IPS DF 19.7 (cell line): ENCODE measurements around the gene DHRS1.

Experiments
- DNase-seq: peaks from one replicate; pipeline ENCODE4 v3.0.0-alpha.2; 2013; ENCODE audit warnings: low read depth, low spot score

Gene DHRS1

DNA sequence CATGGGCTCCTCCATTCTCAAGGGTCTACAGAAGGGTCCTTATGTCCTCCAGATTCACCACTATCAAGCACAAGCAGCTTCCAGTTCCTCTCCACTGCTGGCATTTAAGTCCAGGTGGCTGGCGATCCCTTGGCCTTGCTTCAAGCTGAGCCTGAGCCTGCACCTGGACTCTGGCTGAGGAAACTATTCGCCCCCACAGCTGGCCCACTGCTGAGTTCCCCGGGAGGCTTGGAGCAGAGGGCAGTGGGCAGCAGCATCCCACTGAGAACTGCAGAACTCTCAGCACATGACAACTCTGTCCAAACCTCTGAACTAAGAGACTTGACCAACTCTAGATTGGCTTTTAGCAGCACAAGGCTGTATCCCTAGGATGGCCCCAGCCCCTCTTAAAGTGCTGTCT lies 16.8 kb downstream of the DHRS1 start:
- no peak for DNase-seq

- no peak for DNase-seq
Measured at GRCh38 chr14:24281636-24282035, 17.9 kb downstream of the DHRS1 start.

GRCh38 chr14:24280797-24281460 lies 18.7 kb downstream of the DHRS1 start:
- DNase-seq = no peak

- DNase-seq = no peak
Measured at GRCh38 chr14:24279301-24280186, 20.0 kb downstream of the DHRS1 start.

DNA sequence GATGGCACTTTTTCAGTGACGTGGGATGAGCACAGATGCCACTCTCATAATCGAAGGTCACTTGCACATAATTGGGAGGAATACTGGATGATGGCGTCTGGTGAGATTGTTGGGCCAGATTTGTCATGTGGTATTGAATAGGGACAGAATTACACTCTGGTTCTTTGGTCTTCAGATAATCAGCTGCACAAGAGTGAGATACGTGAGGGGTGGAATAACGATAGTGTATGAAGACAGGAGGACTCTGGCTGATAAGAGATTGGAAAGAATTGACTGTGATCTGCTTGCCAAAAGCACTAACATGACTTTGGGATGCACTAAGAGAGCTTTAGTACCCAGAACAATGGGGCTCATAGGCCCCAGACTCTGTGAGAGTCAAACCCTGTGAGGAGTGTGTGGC lies 21.2 kb downstream of the DHRS1 start:
- DNase-seq = no peak

- no peak for DNase-seq
Measured at GRCh38 chr14:24277606-24278321, 21.8 kb downstream of the DHRS1 start.

- DNase-seq = no peak
Measured at GRCh38 chr14:24277071-24277470, 22.5 kb downstream of the DHRS1 start.

DNA sequence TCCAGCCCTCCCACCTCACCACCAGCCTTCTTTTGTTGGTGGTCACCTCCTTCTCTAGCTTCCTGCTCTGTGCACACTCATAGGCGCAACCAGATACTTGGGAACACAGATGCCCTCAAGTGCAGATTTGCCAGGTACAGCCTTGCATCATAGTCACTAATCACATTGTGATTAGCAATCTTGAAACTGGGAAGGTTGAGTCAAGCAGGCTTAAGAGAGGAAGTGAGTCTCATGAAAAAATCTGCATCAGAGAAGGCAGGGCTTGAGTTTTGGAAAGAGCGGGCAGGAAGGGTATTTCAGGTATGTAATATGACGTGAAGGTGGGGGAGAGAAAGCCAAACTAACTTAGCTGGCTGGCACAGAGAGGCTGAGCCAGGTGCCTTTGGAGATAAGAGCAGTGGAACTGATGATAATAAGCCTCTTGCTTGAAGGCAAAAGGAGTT lies 25.5 kb downstream of the DHRS1 start:
- DNase-seq = no peak

GRCh38 chr14:24273422-24273998 lies 26.1 kb downstream of the DHRS1 start:
- DNase-seq = no peak

- DNase-seq = no peak
Measured at GRCh38 chr14:24272467-24272866, 27.1 kb downstream of the DHRS1 start.

DNA sequence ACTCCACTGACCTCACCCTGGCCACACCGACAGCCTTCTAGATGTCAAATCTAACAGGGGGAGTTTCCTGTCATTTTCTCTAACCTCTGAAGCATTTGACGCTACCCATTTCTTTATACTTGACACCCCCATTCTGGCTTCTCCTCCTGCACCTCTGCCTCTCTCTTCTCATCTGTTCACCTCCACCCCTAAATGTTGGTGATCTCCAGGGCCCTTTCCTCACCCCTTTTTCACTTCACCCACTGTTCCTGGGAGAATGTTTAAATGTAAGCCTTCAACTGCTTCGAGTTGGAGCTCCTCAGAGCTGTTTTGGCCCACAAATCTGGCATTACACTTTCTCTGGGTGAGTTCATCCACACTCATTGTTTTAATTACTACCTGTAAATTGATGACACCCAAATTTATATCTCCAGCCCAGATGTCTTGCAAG lies 27.7 kb downstream of the DHRS1 start:
- no peak for DNase-seq

- peak; percentile 71 for DNase-seq
Measured at GRCh38 chr14:24271134-24271833, 28.3 kb downstream of the DHRS1 start, which contains the start of gene RABGGTA. Gene RABGGTA, minus strand, starts transcription at chr14:24271597. Its CDS starts 482 bp downstream, at chr14:24271115.

DNA sequence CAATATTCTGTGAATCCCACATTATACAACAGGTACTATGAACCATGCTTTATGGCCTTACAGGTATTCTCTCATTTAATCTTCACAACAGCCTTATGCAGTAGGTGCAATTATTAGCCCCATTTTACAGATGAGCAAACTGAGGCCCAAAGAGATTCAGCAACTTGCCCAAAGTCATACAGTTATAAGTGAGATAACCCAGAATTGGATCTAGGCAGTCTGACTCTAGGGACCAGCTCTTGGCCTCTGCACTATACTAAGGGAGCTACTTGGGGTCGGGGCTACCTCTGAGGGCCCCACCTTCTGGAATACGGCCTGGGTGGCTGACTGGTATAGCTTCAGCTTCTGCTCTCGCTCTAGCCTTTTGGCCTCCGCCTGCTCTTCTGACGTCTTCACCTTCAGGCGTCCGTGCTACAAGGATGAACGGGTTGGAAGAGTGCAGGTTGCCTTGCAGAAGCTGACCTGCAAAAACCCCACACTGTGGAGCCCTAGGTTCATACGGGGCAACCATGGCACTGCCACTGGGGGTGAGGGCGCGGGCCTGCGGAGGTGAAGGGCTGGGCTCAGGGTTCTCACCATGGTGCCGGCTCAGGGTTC lies 28.9 kb downstream of the DHRS1 start:
- no peak for DNase-seq

- no peak for DNase-seq
Measured at GRCh38 chr14:24269910-24270536, 29.6 kb downstream of the DHRS1 start.

DNA sequence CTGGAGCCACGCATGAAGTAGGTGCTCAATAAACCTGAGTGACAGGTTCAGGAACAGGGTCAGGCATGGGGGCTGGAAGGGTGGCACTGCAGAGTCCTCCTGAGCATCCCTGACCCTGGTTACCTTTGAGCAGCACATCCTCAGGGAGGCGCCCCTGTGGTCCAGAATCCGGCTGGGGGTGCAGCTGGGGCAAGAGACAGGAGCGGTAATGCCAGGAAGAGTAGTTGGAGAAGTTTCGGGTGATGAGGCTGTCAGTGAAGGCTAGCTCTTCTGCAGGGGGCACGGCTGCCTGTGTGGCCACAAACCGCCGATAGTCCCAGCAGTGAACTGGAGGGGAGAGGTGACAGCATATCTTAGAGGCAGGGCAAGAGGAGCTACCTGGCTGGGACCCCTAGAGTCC lies 30.2 kb downstream of the DHRS1 start:
- no peak for DNase-seq

DNA sequence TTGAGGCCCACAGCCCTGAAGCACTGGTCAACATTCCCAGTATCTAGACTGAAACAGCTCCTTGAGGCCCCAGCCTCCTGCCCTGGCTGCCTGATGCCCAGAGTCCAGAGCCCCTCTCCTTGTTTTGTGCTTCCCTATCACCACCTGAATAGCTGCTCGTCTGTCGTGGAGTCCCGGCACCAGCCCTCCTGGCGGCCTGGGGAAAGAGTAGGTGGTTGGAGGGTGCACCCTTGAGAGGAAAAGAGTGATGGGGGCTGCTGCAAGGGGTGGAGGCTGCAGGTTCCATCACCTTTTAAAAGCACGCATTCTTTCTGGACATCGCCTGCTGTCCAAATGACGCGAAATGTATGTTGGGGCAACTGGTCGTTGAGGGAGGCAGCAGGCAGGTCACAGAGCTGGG lies 31.4 kb downstream of the DHRS1 start:
- no peak for DNase-seq

GRCh38 chr14:24267516-24267915 lies 32.1 kb downstream of the DHRS1 start:
- no peak for DNase-seq

DNA sequence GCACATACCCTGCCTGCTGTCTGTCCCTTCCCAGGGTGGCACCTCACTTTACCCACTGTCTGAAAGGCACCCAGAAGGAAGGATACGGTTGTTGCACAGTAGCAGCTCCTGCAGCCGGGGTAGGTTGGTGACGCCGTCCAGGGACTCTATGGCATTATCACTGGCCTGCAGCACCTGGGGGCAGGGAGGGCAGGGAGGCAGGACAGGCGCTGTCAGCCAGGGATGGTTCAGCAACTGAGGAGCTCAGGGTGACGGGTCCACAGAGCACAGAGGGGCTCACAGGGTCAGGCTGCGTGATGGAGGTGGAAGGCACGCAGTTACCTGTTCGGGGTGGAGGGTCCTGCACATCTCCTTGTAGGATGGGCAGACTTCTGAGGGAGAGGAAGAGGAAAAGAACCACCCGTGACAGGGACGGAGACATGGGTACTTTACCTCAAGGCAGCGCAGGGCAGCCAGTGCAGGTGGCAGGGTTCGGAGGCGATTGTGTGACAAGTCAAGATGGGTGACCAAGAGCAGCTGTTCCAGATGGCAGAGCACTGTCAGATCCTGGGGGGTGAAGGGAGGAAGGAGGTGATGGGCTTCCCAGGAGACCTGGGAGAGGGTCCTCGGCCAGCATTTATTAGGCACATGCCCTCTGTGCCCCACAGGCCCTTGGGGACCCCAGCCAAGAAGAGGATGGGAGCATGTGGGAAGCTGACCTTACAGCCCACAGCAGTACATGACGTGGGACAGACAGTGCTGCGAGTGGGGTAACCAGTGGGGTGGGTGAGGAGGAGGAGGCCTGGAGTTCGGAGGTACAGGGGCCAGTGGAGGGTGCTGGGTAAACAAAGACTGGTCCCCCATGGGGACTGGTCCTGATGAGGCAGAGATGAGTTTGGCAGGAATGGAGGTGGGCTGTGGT lies 33.0 kb downstream of the DHRS1 start:
- no peak for DNase-seq

DNA sequence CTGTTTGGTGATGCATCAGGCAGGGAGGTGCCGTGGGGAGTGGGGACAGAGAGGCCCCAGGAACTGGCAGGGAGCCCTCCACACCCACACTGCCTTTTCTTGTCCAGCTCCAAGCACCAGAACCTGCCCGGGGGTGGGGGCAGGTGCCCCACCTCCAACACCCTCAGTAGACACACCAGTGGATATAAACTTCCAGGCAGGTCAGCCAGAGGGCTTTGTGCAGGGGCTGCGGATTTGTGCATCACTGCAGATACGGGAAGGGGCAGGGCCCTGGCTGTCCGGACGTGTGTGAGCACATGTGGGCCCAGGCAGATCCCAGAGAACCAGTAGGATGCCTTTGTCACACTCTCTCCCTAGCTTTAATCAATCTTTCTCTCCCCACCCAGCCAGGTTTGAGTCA lies 35.3 kb downstream of the DHRS1 start:
- DNase-seq = no peak
